Measurements from ENCODE around the gene KLC1. TPM values are rescaled to one million over a fixed set of nuclear protein-coding genes. Genes with fewer than 3 reads are reported as not detected.

The KLC1 gene
- total RNA-seq, 3 donors from 2014 or later (not counting 1 experiment from before 2014, with no cell fraction given) = 144 to 200 (median 178) TPM

GRCh38 chr14:103613517-103613916 is 15.5 kb upstream of the KLC1 start:
- TF ChIP-seq, protein P1, sequence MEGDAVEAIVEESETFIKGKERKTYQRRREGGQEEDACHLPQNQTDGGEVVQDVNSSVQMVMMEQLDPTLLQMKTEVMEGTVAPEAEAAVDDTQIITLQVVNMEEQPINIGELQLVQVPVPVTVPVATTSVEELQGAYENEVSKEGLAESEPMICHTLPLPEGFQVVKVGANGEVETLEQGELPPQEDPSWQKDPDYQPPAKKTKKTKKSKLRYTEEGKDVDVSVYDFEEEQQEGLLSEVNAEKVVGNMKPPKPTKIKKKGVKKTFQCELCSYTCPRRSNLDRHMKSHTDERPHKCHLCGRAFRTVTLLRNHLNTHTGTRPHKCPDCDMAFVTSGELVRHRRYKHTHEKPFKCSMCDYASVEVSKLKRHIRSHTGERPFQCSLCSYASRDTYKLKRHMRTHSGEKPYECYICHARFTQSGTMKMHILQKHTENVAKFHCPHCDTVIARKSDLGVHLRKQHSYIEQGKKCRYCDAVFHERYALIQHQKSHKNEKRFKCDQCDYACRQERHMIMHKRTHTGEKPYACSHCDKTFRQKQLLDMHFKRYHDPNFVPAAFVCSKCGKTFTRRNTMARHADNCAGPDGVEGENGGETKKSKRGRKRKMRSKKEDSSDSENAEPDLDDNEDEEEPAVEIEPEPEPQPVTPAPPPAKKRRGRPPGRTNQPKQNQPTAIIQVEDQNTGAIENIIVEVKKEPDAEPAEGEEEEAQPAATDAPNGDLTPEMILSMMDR (IDR thresholded peaks at IDR 0.05) = peak; percentile 22
- peaks cover under 1% of the 10 kb centered on the region for H3K27me3 ChIP-seq (ENCODE audit: control insufficient read depth, insufficient read depth, low read length)
- intact Hi-C loops (cut with micrococcal nuclease) = no loop called here
- ATAC-seq (no peak), DNase-seq (peak in 1 of 2 donors; percentile 26)
- peaks cover under 1% of the 10 kb centered on the region for H3K4me1 ChIP-seq (ENCODE audit: control insufficient read depth, insufficient read depth, low read length)
- H3K27ac Mint-ChIP-seq = no peak overlapping the region
- peaks cover 0 to 6% of the 10 kb centered on the region in 2 donors for H3K27me3 Mint-ChIP-seq (ENCODE audit: low read depth in 2 of 2)
- no peak overlapping the region for H3K4me3 Mint-ChIP-seq
- peaks cover 15% of the 10 kb centered on the region for H3K9me3 ChIP-seq (ENCODE audit: control insufficient read depth, insufficient read depth, low read length)
- peaks cover 6% of the 10 kb centered on the region for H3K36me3 Mint-ChIP-seq
- H3K36me3 ChIP-seq (ENCODE audit: control insufficient read depth, insufficient read depth, low read length) = no peaks in the 10 kb centered on the region
- no peaks in the 10 kb centered on the region for H3K4me1 Mint-ChIP-seq
- WGBS (ENCODE audit: insufficient coverage) = 95% methylated on average over 4 of the region's 4 CpGs
- H3K4me3 ChIP-seq (ENCODE audit: low read length) = no peak overlapping the region
- H3K27ac ChIP-seq (ENCODE audit: low read length) = no peak overlapping the region
- peaks cover 2 to 7% of the 10 kb centered on the region in 2 donors for H3K9me3 Mint-ChIP-seq

- Histone ChIP-seq H3K4me3 (ENCODE audit: low read length) (no peak overlapping the region), H3K27me3 (ENCODE audit: control insufficient read depth, insufficient read depth, low read length) (no peaks in the 10 kb centered on the region), H3K4me1 (ENCODE audit: control insufficient read depth, insufficient read depth, low read length) (no peaks in the 10 kb centered on the region), H3K27ac (ENCODE audit: low read length) (no peak overlapping the region), H3K9me3 (ENCODE audit: control insufficient read depth, insufficient read depth, low read length) (peaks cover 2% of the 10 kb centered on the region), H3K36me3 (ENCODE audit: control insufficient read depth, insufficient read depth, low read length) (no peaks in the 10 kb centered on the region)
- Mint-ChIP-seq H3K27me3 (ENCODE audit: low read depth in 2 of 2) (no peaks in the 10 kb centered on the region), H3K4me1 (no peaks in the 10 kb centered on the region), H3K36me3 (no peaks in the 10 kb centered on the region), H3K27ac (no peak overlapping the region), H3K9me3 (no peaks in the 10 kb centered on the region), H3K4me3 (no peak overlapping the region)
- intact Hi-C loops (cut with micrococcal nuclease) = no loop called here
- TF ChIP-seq, protein P1 (IDR thresholded peaks at IDR 0.05) = no peak
- WGBS (ENCODE audit: insufficient coverage) = 91% methylated on average over 17 of the region's 17 CpGs
- no peak for DNase-seq
- ATAC-seq = no peak
Observed at GRCh38 chr14:103616635-103617300, 12.2 kb upstream of the KLC1 start.

DNA sequence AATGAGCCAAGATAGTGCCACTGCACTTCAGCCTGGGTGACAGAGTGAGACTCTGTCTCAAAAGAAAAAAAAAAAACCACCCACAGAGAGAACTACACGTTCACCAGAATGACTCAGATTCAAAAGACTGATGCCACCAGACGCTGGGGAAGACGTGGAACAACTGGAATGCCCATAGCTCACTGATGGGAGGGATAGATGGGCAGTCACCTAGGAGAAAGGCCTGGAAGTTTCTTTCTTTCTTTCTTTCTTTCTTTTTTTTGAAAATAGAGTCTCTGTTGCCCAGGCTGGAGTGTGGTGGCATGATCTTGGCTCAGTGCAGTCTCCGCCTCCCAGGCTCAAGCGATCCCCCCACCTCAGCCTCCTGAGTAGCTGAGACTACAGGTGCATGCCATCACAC is 10.0 kb upstream of the KLC1 start:
- no peaks in the 10 kb centered on the region for H3K36me3 Mint-ChIP-seq

More for the DNA sequence above, 10.0 kb upstream of the KLC1 start:
- no peak for ATAC-seq
- Mint-ChIP-seq H3K4me1 (no peaks in the 10 kb centered on the region), H3K27ac (no peak overlapping the region), H3K27me3 (ENCODE audit: low read depth in 2 of 2) (peaks cover 0 to 3% of the 10 kb centered on the region in 2 donors), H3K9me3 (no peaks in the 10 kb centered on the region), H3K4me3 (no peak overlapping the region)
- intact Hi-C loops (cut with micrococcal nuclease) = no loop called here
- Histone ChIP-seq H3K4me1 (ENCODE audit: control insufficient read depth, insufficient read depth, low read length) (peaks cover 5% of the 10 kb centered on the region), H3K36me3 (ENCODE audit: control insufficient read depth, insufficient read depth, low read length) (no peaks in the 10 kb centered on the region), H3K9me3 (ENCODE audit: control insufficient read depth, insufficient read depth, low read length) (no peaks in the 10 kb centered on the region), H3K27ac (ENCODE audit: low read length) (no peak overlapping the region), H3K27me3 (ENCODE audit: control insufficient read depth, insufficient read depth, low read length) (no peaks in the 10 kb centered on the region), H3K4me3 (ENCODE audit: low read length) (no peak overlapping the region)
- TF ChIP-seq, protein P1 (IDR thresholded peaks at IDR 0.05) = no peak
- DNase-seq = no peak
- WGBS (ENCODE audit: insufficient coverage) = 69% methylated on average over 5 of the region's 5 CpGs
